ENCODE measurements around the gene N4BP2. TPM values are rescaled to one million over a fixed set of nuclear protein-coding genes. Genes with fewer than 3 reads are reported as not detected.
A peak's percentile ranks its signal among the peaks of the same experiment; 100 is the strongest.

The N4BP2 gene
- total and polyA plus RNA-seq, 7 donors = 1.1 to 6.8 (median 2.7) TPM

DNA sequence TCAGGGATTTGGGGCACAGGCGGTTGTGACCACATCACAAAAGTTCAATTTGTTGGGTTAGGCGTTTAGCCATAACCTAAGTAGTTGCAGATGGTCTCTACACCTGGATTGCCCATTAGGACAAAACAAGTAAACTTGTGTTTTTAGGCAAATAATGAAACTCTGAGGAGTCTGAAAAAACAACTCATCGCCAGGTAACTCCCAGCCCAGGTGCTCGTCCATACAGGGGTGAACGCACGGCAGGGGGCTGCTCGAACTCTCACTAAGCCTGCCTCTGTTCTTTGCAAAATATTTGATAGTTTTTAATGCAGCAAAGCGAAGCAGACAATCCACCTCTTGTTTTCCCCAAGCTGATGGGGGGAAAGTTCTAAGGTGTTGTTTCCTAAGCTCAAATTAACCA is 139.6 kb downstream of the N4BP2 start:
- Histone ChIP-seq H3K36me3 (ENCODE audit: insufficient read depth in 1 of 2, low read depth in 1 of 2) (no peaks in the 10 kb centered on the region), H3K27ac (no peak overlapping the region), H3K9me3 (no peaks in the 10 kb centered on the region), H3K4me1 (no peaks in the 10 kb centered on the region), H3K27me3 (ENCODE audit: insufficient read depth in 3 of 3, low read length in 2 of 3) (peaks cover 0 to 5% (median 0%) of the 10 kb centered on the region in 3 donors), H3K4me3 (no peak overlapping the region)
- intact Hi-C loops (cut with DNase I) = no loop called here
- 82 to 90% (median 85%) methylated on average over 8 of the region's 8 CpGs for WGBS, 3 donors
- DNase-seq (no peak), ATAC-seq (no peak)
- TF ChIP-seq, protein P1, sequence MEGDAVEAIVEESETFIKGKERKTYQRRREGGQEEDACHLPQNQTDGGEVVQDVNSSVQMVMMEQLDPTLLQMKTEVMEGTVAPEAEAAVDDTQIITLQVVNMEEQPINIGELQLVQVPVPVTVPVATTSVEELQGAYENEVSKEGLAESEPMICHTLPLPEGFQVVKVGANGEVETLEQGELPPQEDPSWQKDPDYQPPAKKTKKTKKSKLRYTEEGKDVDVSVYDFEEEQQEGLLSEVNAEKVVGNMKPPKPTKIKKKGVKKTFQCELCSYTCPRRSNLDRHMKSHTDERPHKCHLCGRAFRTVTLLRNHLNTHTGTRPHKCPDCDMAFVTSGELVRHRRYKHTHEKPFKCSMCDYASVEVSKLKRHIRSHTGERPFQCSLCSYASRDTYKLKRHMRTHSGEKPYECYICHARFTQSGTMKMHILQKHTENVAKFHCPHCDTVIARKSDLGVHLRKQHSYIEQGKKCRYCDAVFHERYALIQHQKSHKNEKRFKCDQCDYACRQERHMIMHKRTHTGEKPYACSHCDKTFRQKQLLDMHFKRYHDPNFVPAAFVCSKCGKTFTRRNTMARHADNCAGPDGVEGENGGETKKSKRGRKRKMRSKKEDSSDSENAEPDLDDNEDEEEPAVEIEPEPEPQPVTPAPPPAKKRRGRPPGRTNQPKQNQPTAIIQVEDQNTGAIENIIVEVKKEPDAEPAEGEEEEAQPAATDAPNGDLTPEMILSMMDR (IDR thresholded peaks at IDR 0.05) = no peak

DNA sequence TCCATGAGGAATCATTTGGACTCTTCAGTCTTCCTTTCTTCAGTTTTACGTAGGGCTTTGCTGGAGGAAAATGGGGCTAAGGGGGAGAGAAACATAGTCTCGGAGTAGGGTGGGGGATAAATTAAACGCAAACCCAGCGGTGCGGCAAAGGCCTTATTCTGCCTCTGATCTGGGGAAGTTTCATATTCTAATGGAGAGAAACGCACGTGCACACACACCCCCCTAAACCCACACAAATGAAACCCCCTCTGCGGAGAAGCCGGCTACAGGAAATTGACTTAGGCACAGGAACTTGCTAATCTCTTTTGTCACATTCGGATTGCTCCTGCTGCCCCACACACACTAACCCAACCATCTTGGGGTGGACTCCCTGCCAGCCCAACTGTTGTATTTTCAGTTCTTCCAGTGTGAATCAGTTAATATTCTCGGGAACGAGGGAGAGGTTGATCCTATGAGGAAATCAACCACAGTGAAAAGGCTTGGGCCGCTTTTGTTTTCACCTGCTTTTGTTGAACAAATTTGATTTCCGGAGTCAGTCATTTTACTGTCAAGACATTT is 140.2 kb downstream of the N4BP2 start, which contains the start of gene RHOH:
Gene RHOH, plus strand, starts transcription at position 308 of the 558 bp plus-strand sequence. CDS start 46,356 bp downstream, outside the sequence.
- no peak within 1 kb of the TSS for H3K27ac ChIP-seq
- intact Hi-C loops (cut with DNase I) = no loop called here
- ATAC-seq = no peak

DNA sequence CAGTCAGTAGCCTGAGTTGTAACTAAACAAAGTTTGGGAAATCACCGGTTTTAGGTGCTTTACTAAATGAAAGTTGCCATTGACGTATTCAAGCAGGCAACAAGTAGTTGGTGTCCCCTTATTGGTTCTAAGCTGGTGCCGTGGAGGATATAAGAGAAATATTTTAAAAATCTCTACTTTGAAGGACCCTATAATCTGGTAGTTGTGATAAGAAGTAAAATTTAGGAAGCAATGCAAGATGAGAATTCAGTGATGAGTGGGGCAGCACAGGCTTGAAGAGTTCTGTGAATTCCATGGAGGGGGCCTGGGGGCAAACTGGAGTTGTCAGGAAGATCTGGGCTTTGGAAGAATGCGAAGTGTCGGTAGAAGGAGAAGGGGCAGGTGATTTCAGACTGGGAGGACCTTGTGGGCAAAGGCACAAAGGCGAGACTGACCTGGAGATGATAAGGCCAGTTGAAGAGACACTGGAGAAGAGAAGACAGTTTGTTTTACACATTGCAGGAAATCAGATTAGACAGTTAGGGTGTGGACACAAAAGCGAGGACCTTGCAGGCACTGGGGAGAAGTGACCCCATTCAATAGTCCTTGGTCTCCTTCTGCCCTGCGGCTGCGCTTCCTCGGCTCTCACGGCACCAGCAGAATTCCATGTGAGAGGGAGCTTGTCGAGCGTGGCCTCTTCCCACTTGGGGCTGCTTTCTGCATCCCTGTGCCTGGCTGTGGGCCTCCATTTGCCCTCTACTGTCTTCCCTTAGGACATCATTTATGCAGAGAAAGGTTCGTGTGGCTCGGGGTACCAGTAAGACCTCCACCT is 141.4 kb downstream of the N4BP2 start:
- no peaks in the 10 kb centered on the region for H3K9me3 ChIP-seq
- peak overlapping the region; percentile 32 for H3K4me3 ChIP-seq
- no peaks in the 10 kb centered on the region for H3K36me3 ChIP-seq (ENCODE audit: insufficient read depth in 1 of 2, low read depth in 1 of 2)
- intact Hi-C loops (cut with DNase I) = no loop called here
- TF ChIP-seq, protein P1 (IDR thresholded peaks at IDR 0.05) = no peak
- no peak for DNase-seq
- 76 to 83% (median 77%) methylated on average over 15 of the region's 15 CpGs for WGBS, 3 donors
- H3K4me1 ChIP-seq = no peaks in the 10 kb centered on the region
- no peak for ATAC-seq
- H3K27ac ChIP-seq = no peak overlapping the region
- peaks cover 0 to 5% (median 0%) of the 10 kb centered on the region in 3 donors for H3K27me3 ChIP-seq (ENCODE audit: insufficient read depth in 3 of 3, low read length in 2 of 3)

More for the DNA sequence above, 140.2 kb downstream of the N4BP2 start, which contains the start of gene RHOH:
- Histone ChIP-seq H3K36me3 (ENCODE audit: insufficient read depth in 1 of 2, low read depth in 1 of 2) (no peaks in the 10 kb centered on the region), H3K27me3 (ENCODE audit: insufficient read depth in 3 of 3, low read length in 2 of 3) (peaks cover 0 to 5% (median 0%) of the 10 kb centered on the region in 3 donors), H3K4me3 (peak within 1 kb of the TSS; percentile 32), H3K4me1 (no peaks in the 10 kb centered on the region), H3K9me3 (no peaks in the 10 kb centered on the region)
- 38 to 42% (median 39%) methylated on average over 14 of the region's 14 CpGs for WGBS, 3 donors
- TF ChIP-seq, protein P1 (IDR thresholded peaks at IDR 0.05) = no peak
- no peak for DNase-seq

DNA sequence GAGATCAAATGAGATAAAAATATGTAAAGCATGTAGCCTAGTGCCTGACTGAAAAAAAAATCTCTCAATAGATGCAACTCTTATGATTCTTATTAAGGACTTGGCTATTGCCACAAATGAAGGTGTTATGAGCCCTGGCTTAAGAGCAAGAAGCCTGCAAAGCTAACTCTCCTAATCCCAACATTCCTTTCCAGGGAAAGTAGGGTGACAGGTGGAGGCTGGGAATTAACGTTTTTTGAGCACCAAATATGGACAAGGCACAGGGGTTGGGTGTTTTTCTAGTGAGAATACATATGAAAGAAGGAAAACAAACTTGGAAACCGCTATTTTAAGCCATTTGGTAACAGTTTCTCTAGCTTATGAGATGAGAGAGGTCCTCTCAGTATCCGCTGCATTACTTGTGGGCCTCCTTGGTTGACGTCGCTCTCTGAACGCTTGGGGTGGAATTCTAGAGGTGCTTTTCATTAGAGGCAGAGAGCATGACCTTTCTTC is 142.6 kb downstream of the N4BP2 start:
- Histone ChIP-seq H3K9me3 (no peaks in the 10 kb centered on the region), H3K4me1 (no peaks in the 10 kb centered on the region), H3K27ac (no peak overlapping the region), H3K36me3 (ENCODE audit: insufficient read depth in 1 of 2, low read depth in 1 of 2) (no peaks in the 10 kb centered on the region), H3K4me3 (no peak overlapping the region), H3K27me3 (ENCODE audit: insufficient read depth in 3 of 3, low read length in 2 of 3) (peaks cover 0 to 5% (median 0%) of the 10 kb centered on the region in 3 donors)
- intact Hi-C loops (cut with DNase I) = no loop called here
- DNase-seq (no peak), ATAC-seq (no peak)
- TF ChIP-seq, protein P1 (IDR thresholded peaks at IDR 0.05) = no peak
- 62 to 72% (median 69%) methylated on average over 6 of the region's 6 CpGs for WGBS, 3 donors
